ENCODE data around the gene BMP6. TPM values are rescaled to one million over a fixed set of nuclear protein-coding genes. Genes with fewer than 3 reads are reported as not detected.
A peak's percentile ranks its signal among the peaks of the same experiment; 100 is the strongest.

BMP6 gene
- polyA plus RNA-seq, 3 donors, result not detected

GRCh38 chr6:7902867-7903266 is 177.0 kb downstream of the BMP6 start:
- H3K27ac ChIP-seq (ENCODE audit: low read depth in 1 of 2, low read length in 2 of 2), result no peak overlapping the region
- H3K36me3 ChIP-seq (replicated peaks in 1 of 2; ENCODE audit: control insufficient read depth in 1 of 2, insufficient read depth in 2 of 2, low read length in 2 of 2), result peaks cover 66 to 70% of the 10 kb centered on the region in 2 donors
- H3K9me3 Mint-ChIP-seq, result no peaks in the 10 kb centered on the region
- H3K4me1 Mint-ChIP-seq, result peaks cover 4% of the 10 kb centered on the region
- H3K79me2 ChIP-seq (ENCODE audit: insufficient read depth, low read length), result peaks cover 30% of the 10 kb centered on the region
- no peak overlapping the region for H3K4me3 ChIP-seq (replicated peaks in 1 of 3; ENCODE audit: low read depth in 2 of 3, low read length in 3 of 3)
- TF ChIP-seq CTCF (IDR thresholded peaks at IDR 0.05), result no peak
- H4K20me1 ChIP-seq (ENCODE audit: insufficient read depth, low read length), result peaks cover 4% of the 10 kb centered on the region
- no peak overlapping the region for H3K27ac Mint-ChIP-seq
- no peak overlapping the region for H2AFZ ChIP-seq (ENCODE audit: insufficient read depth, low read depth, low read length, poor library complexity, severe bottlenecking)
- no peak overlapping the region for H3K9ac ChIP-seq (ENCODE audit: insufficient read depth, low read length, poor library complexity, severe bottlenecking)
- H3K36me3 Mint-ChIP-seq, result peaks cover 68% of the 10 kb centered on the region in 2 donors
- H3K4me1 ChIP-seq (ENCODE audit: control insufficient read depth in 1 of 2, insufficient read depth in 2 of 2, low read length in 2 of 2), result no peaks in the 10 kb centered on the region
- intact Hi-C loops (cut with micrococcal nuclease), result no loop called here
- H3K4me2 ChIP-seq (replicated peaks; ENCODE audit: extremely low read depth, low read length, poor library complexity, severe bottlenecking), result no peak overlapping the region
- no peaks in the 10 kb centered on the region for H3K9me3 ChIP-seq (replicated peaks in 1 of 2; ENCODE audit: control insufficient read depth in 1 of 2, insufficient read depth in 1 of 2, low read length in 2 of 2)
- DNase-seq, result no peak
- no CpG with 5 or more reads among the region's 1 CpG for WGBS (ENCODE audit: insufficient coverage)
- no peak overlapping the region for H3K4me3 Mint-ChIP-seq
- no peaks in the 10 kb centered on the region for H3K27me3 ChIP-seq (ENCODE audit: control insufficient read depth in 2 of 2, insufficient read depth in 2 of 2, low read length in 2 of 2)
- peaks cover 0 to 2% (median 0%) of the 10 kb centered on the region in 3 donors for H3K27me3 Mint-ChIP-seq (ENCODE audit: low read depth in 3 of 3)

GRCh38 chr6:7903673-7904072 is 177.8 kb downstream of the BMP6 start:
- H3K4me3 Mint-ChIP-seq, result no peak overlapping the region
- H3K4me3 ChIP-seq (replicated peaks in 1 of 3; ENCODE audit: low read depth in 2 of 3, low read length in 3 of 3), result no peak overlapping the region
- 100% methylated on average over 2 of the region's 3 CpGs for WGBS (ENCODE audit: insufficient coverage)
- no peaks in the 10 kb centered on the region for H3K4me1 ChIP-seq (ENCODE audit: control insufficient read depth in 1 of 2, insufficient read depth in 2 of 2, low read length in 2 of 2)
- TF ChIP-seq CTCF (IDR thresholded peaks at IDR 0.05), result no peak
- H3K27me3 ChIP-seq (ENCODE audit: control insufficient read depth in 2 of 2, insufficient read depth in 2 of 2, low read length in 2 of 2), result no peaks in the 10 kb centered on the region
- H3K9me3 Mint-ChIP-seq, result no peaks in the 10 kb centered on the region
- peaks cover 60 to 62% of the 10 kb centered on the region in 2 donors for H3K36me3 ChIP-seq (replicated peaks in 1 of 2; ENCODE audit: control insufficient read depth in 1 of 2, insufficient read depth in 2 of 2, low read length in 2 of 2)
- no peak overlapping the region for H3K4me2 ChIP-seq (replicated peaks; ENCODE audit: extremely low read depth, low read length, poor library complexity, severe bottlenecking)
- no peak overlapping the region for H3K9ac ChIP-seq (ENCODE audit: insufficient read depth, low read length, poor library complexity, severe bottlenecking)
- peak overlapping the region in 1 of 7 donors; percentile 46 for H3K27ac Mint-ChIP-seq
- no peak for DNase-seq
- H3K36me3 Mint-ChIP-seq, result peaks cover 60% of the 10 kb centered on the region in 2 donors
- no peak overlapping the region for H2AFZ ChIP-seq (ENCODE audit: insufficient read depth, low read depth, low read length, poor library complexity, severe bottlenecking)
- no peaks in the 10 kb centered on the region for H3K9me3 ChIP-seq (replicated peaks in 1 of 2; ENCODE audit: control insufficient read depth in 1 of 2, insufficient read depth in 1 of 2, low read length in 2 of 2)
- H3K4me1 Mint-ChIP-seq, result peaks cover 4% of the 10 kb centered on the region
- H3K27me3 Mint-ChIP-seq (ENCODE audit: low read depth in 3 of 3), result peaks cover 0 to 2% (median 0%) of the 10 kb centered on the region in 3 donors
- peaks cover 4% of the 10 kb centered on the region for H4K20me1 ChIP-seq (ENCODE audit: insufficient read depth, low read length)
- no peak overlapping the region for H3K27ac ChIP-seq (ENCODE audit: low read depth in 1 of 2, low read length in 2 of 2)
- peaks cover 38% of the 10 kb centered on the region for H3K79me2 ChIP-seq (ENCODE audit: insufficient read depth, low read length)
- intact Hi-C loops (cut with micrococcal nuclease), result no loop called here

All from CD14-positive monocyte (primary cell).